GM19023 (cell line): ENCODE results near the gene KRT6A.

Experiments used
- ATAC-seq: cut with Tn5 transposase; IDR thresholded peaks from one replicate; pipeline ENCODE4 v1.9.1; 2021; ENCODE audit warnings: mild to moderate bottlenecking, moderate library complexity; ENCODE audit not compliant: unreplicated experiment

Gene KRT6A

GRCh38 chr12:52524898-52525591, 32.0 kb upstream of the KRT6A start:
- no peak for ATAC-seq

- no peak for ATAC-seq
Measured at GRCh38 chr12:52524241-52524897, 31.3 kb upstream of the KRT6A start.

GRCh38 chr12:52523824-52524223, 30.8 kb upstream of the KRT6A start:
- ATAC-seq = no peak

GRCh38 chr12:52522346-52523011, 29.4 kb upstream of the KRT6A start:
- no peak for ATAC-seq

GRCh38 chr12:52521568-52522266, 28.7 kb upstream of the KRT6A start:
- ATAC-seq = no peak

- no peak for ATAC-seq
Measured at GRCh38 chr12:52521175-52521567, 28.1 kb upstream of the KRT6A start.

- no peak for ATAC-seq
Measured at GRCh38 chr12:52519826-52520662, 27.0 kb upstream of the KRT6A start, which contains the start of gene KRT5. Gene KRT5, minus strand, starts transcription at chr12:52520394. Its CDS starts 98 bp downstream, at chr12:52520296.

- no peak for ATAC-seq
Measured at GRCh38 chr12:52519387-52519703, 26.3 kb upstream of the KRT6A start.

- ATAC-seq = no peak
Measured at GRCh38 chr12:52518574-52519386, 25.7 kb upstream of the KRT6A start.

GRCh38 chr12:52517888-52518287, 24.8 kb upstream of the KRT6A start:
- ATAC-seq = no peak

- no peak for ATAC-seq
Measured at GRCh38 chr12:52517005-52517835, 24.2 kb upstream of the KRT6A start.

GRCh38 chr12:52515927-52516831, 23.1 kb upstream of the KRT6A start:
- ATAC-seq = no peak

GRCh38 chr12:52515319-52515646, 22.2 kb upstream of the KRT6A start:
- no peak for ATAC-seq

- no peak for ATAC-seq
Measured at GRCh38 chr12:52514471-52515318, 21.6 kb upstream of the KRT6A start.

- ATAC-seq = no peak
Measured at GRCh38 chr12:52513736-52514135, 20.7 kb upstream of the KRT6A start.

GRCh38 chr12:52508211-52508610, 15.2 kb upstream of the KRT6A start:
- no peak for ATAC-seq
